Activated CD8-positive, alpha-beta T cell treated with anti-CD3 and anti-CD28 coated beads for 36 hours (primary cell): Measurements from ENCODE around the gene FGF19. TPM values are rescaled to one million over a fixed set of nuclear protein-coding genes. Genes with fewer than 3 reads are reported as not detected.

Experiments
- ATAC-seq: fragments of 200-7000 bp; cut with Tn5 transposase; one replicate; pipeline ENCODE4 v1.10.0; 2021; ENCODE audit warnings: mild to moderate bottlenecking, moderate library complexity
- CTCF ChIA-PET: fragments of 350-600 bp; sonication (Branson Sonifier 250); formaldehyde crosslinking; loops from one replicate; lab custom pipeline; 2021; ENCODE audit warnings: antibody characterized with exemption; lab: Charles Lee
- POLR2A ChIA-PET: fragments of 350-600 bp; sonication (Branson Sonifier 250); formaldehyde crosslinking; loops from one replicate; lab custom pipeline; 2021; ENCODE audit warnings: antibody characterized with exemption; lab: Charles Lee
- DNase-seq: peaks from one replicate; pipeline ENCODE4 v3.0.0-alpha.2; 2020
- H3K27ac Mint-ChIP-seq: one replicate; pipeline ENCODE4 v1.8.0; 2021; ENCODE audit warnings: mild to moderate bottlenecking, mixed read lengths
- H3K27me3 Mint-ChIP-seq: one replicate; pipeline ENCODE4 v1.8.0; 2021; ENCODE audit warnings: mixed read lengths
- H3K36me3 Mint-ChIP-seq: one replicate; pipeline ENCODE4 v1.8.0; 2021; ENCODE audit warnings: low read depth, mixed read lengths
- H3K4me1 Mint-ChIP-seq: one replicate; pipeline ENCODE4 v1.8.0; 2021; ENCODE audit warnings: low read depth, mixed read lengths
- H3K4me3 Mint-ChIP-seq: one replicate; pipeline ENCODE4 v1.8.0; 2021; ENCODE audit warnings: mild to moderate bottlenecking, moderate library complexity, mixed read lengths
- H3K9me3 Mint-ChIP-seq: one replicate; pipeline ENCODE4 v1.8.0; 2021; ENCODE audit warnings: mixed read lengths
- CTCF ChIP-seq: fragments of 200-600 bp; IDR thresholded peaks from one replicate; pipeline ENCODE4 v1.8.0; 2022; ENCODE audit warnings: antibody characterized with exemption, mild to moderate bottlenecking
- intact Hi-C: fragments of 100-400 bp; cut with micrococcal nuclease; formaldehyde crosslinking; loops from one replicate; pipeline ENCODE4 v1.10.0; 2022
- total RNA-seq, 2 experiments: library from RNA; stranded (reverse); gene quantifications; one replicate each; pipeline ENCODE4 v1.2.3, GENCODE V29; 2021

Gene FGF19
- total RNA-seq, 2 experiments from 2014 or later = not detected

GRCh38 chr11:69662021-69662698 is 41.7 kb downstream of the FGF19 start:
- Mint-ChIP-seq H3K4me1 (no peaks in the 10 kb centered on the region), H3K27ac (no peak overlapping the region), H3K36me3 (peaks cover 3% of the 10 kb centered on the region), H3K4me3 (no peak overlapping the region), H3K27me3 (no peaks in the 10 kb centered on the region), H3K9me3 (no peaks in the 10 kb centered on the region)
- DNase-seq = no peak
- intact Hi-C loops = no loop called here
- ATAC-seq = no peak
- ChIA-PET POLR2A (interaction anchor here (2.1 kb wide), 1 partner anchor 12 kb away, joined by 4 read pairs; the partner anchor contains the start of gene LTO1), CTCF (interaction anchor here (1.1 to 2.4 kb wide), 3 partner anchors 9 to 19 kb away, joined by 3 to 16 read pairs (median 4); partner anchors contain the start of gene LTO1)
- TF ChIP-seq CTCF = no peak

- Mint-ChIP-seq H3K9me3 (no peaks in the 10 kb centered on the region), H3K27me3 (no peaks in the 10 kb centered on the region), H3K4me1 (no peaks in the 10 kb centered on the region), H3K4me3 (no peak overlapping the region), H3K36me3 (peaks cover 3% of the 10 kb centered on the region), H3K27ac (no peak overlapping the region)
- CTCF ChIA-PET = interaction anchor here (1.1 to 2.4 kb wide), 3 partner anchors 9 to 19 kb away, joined by 3 to 16 read pairs (median 4); partner anchors contain the start of gene LTO1
- no peak for TF ChIP-seq CTCF
- POLR2A ChIA-PET = interaction anchor here (2.1 kb wide), 1 partner anchor 13 kb away, joined by 4 read pairs; the partner anchor contains the start of gene LTO1
- ATAC-seq (no peak), DNase-seq (no peak)
- intact Hi-C loops = no loop called here
Measured at GRCh38 chr11:69661413-69661715, 42.5 kb downstream of the FGF19 start.

- Mint-ChIP-seq H3K36me3 (peaks cover 3% of the 10 kb centered on the region), H3K4me1 (no peaks in the 10 kb centered on the region), H3K4me3 (no peak overlapping the region), H3K9me3 (no peaks in the 10 kb centered on the region), H3K27ac (no peak overlapping the region), H3K27me3 (no peaks in the 10 kb centered on the region)
- intact Hi-C loops = no loop called here
- CTCF ChIA-PET = interaction anchor here (3.1 kb wide), 1 partner anchor 10 kb away, joined by 14 read pairs; no protein-coding TSS in a partner anchor
- DNase-seq (no peak), ATAC-seq (no peak)
- POLR2A ChIA-PET = interaction anchor here (1.0 kb wide), 1 partner anchor 11 kb away, joined by 3 read pairs; no protein-coding TSS in a partner anchor
- TF ChIP-seq CTCF = no peak
Measured at GRCh38 chr11:69660001-69660500, 43.8 kb downstream of the FGF19 start.

GRCh38 chr11:69659591-69659990 is 44.2 kb downstream of the FGF19 start:
- DNase-seq (no peak), ATAC-seq (no peak)
- TF ChIP-seq CTCF = no peak
- Mint-ChIP-seq H3K27me3 (no peaks in the 10 kb centered on the region), H3K27ac (no peak overlapping the region), H3K9me3 (no peaks in the 10 kb centered on the region), H3K36me3 (peaks cover 3% of the 10 kb centered on the region), H3K4me1 (no peaks in the 10 kb centered on the region), H3K4me3 (no peak overlapping the region)
- intact Hi-C loops = no loop called here
- CTCF ChIA-PET = interaction anchor here (3.1 kb wide), 1 partner anchor 11 kb away, joined by 14 read pairs; no protein-coding TSS in a partner anchor
- POLR2A ChIA-PET = interaction anchor here (1.0 kb wide), 1 partner anchor 11 kb away, joined by 3 read pairs; no protein-coding TSS in a partner anchor
